Activated CD8-positive, alpha-beta T cell treated with anti-CD3 and anti-CD28 coated beads for 36 hours (primary cell): ENCODE data around the gene MUC12. TPM values are rescaled to one million over a fixed set of nuclear protein-coding genes. Genes with fewer than 3 reads are reported as not detected.
"Not testable (repeated sequence)": the region's sequence is repeated elsewhere in the genome, so short reads cannot be mapped to it uniquely, and the experiment has no call there.

Experiments used
- ATAC-seq: fragments of 200-7000 bp; cut with Tn5 transposase; one replicate; pipeline ENCODE4 v1.10.0; 2021; ENCODE audit warnings: mild to moderate bottlenecking, moderate library complexity
- CTCF ChIA-PET: fragments of 350-600 bp; sonication (Branson Sonifier 250); formaldehyde crosslinking; loops from one replicate; lab custom pipeline; 2021; ENCODE audit warnings: antibody characterized with exemption; lab: Charles Lee
- POLR2A ChIA-PET: fragments of 350-600 bp; sonication (Branson Sonifier 250); formaldehyde crosslinking; loops from one replicate; lab custom pipeline; 2021; ENCODE audit warnings: antibody characterized with exemption; lab: Charles Lee
- DNase-seq: peaks from one replicate; pipeline ENCODE4 v3.0.0-alpha.2; 2020
- H3K27ac Mint-ChIP-seq: one replicate; pipeline ENCODE4 v1.8.0; 2021; ENCODE audit warnings: mild to moderate bottlenecking, mixed read lengths
- H3K27me3 Mint-ChIP-seq: one replicate; pipeline ENCODE4 v1.8.0; 2021; ENCODE audit warnings: mixed read lengths
- H3K36me3 Mint-ChIP-seq: one replicate; pipeline ENCODE4 v1.8.0; 2021; ENCODE audit warnings: low read depth, mixed read lengths
- H3K4me1 Mint-ChIP-seq: one replicate; pipeline ENCODE4 v1.8.0; 2021; ENCODE audit warnings: low read depth, mixed read lengths
- H3K4me3 Mint-ChIP-seq: one replicate; pipeline ENCODE4 v1.8.0; 2021; ENCODE audit warnings: mild to moderate bottlenecking, moderate library complexity, mixed read lengths
- H3K9me3 Mint-ChIP-seq: one replicate; pipeline ENCODE4 v1.8.0; 2021; ENCODE audit warnings: mixed read lengths
- intact Hi-C: fragments of 100-400 bp; cut with micrococcal nuclease; formaldehyde crosslinking; loops from one replicate; pipeline ENCODE4 v1.10.0; 2022
- total RNA-seq, 2 experiments: library from RNA; stranded (reverse); gene quantifications; one replicate each; pipeline ENCODE4 v1.2.3, GENCODE V29; 2021
- TF ChIP-seq, protein P1 (sequence below): fragments of 200-600 bp; IDR thresholded peaks from one replicate; pipeline ENCODE4 v1.8.0; 2022; ENCODE audit warnings: antibody characterized with exemption, mild to moderate bottlenecking

Gene MUC12
- total RNA-seq, 2 experiments from 2014 or later: 0.54 TPM; not detected in 1

DNA sequence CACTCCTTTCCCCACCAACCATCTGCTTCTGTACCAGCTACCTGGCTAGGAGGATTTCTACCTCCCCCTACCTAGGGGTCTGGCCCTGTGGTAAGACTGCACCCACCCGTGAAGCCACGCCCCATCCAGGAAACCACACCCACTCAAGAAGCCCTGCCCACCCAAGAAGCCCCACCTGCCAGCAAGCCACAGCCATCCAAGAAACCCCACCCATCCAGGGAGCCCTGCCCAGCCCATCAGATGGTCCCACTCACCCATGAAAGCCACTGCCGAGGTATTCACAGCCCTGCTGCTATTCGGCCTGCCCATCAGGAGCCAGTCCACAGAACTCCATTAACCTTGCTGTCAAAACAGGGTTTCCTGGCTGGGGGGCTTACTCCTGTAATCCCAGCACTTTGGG is 35.6 kb upstream of the MUC12 start:
- H3K36me3 Mint-ChIP-seq: no peaks in the 10 kb centered on the region
- ChIA-PET POLR2A (no interaction called here), CTCF (no interaction called here)
- DNase-seq (no peak), ATAC-seq (no peak)
- TF ChIP-seq, protein P1, sequence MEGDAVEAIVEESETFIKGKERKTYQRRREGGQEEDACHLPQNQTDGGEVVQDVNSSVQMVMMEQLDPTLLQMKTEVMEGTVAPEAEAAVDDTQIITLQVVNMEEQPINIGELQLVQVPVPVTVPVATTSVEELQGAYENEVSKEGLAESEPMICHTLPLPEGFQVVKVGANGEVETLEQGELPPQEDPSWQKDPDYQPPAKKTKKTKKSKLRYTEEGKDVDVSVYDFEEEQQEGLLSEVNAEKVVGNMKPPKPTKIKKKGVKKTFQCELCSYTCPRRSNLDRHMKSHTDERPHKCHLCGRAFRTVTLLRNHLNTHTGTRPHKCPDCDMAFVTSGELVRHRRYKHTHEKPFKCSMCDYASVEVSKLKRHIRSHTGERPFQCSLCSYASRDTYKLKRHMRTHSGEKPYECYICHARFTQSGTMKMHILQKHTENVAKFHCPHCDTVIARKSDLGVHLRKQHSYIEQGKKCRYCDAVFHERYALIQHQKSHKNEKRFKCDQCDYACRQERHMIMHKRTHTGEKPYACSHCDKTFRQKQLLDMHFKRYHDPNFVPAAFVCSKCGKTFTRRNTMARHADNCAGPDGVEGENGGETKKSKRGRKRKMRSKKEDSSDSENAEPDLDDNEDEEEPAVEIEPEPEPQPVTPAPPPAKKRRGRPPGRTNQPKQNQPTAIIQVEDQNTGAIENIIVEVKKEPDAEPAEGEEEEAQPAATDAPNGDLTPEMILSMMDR: no peak
- H3K27ac Mint-ChIP-seq: no peak overlapping the region
- no peak overlapping the region for H3K4me3 Mint-ChIP-seq
- peaks cover 5% of the 10 kb centered on the region for H3K9me3 Mint-ChIP-seq
- peaks cover 8% of the 10 kb centered on the region for H3K27me3 Mint-ChIP-seq
- no peaks in the 10 kb centered on the region for H3K4me1 Mint-ChIP-seq
- intact Hi-C loops: no loop called here

DNA sequence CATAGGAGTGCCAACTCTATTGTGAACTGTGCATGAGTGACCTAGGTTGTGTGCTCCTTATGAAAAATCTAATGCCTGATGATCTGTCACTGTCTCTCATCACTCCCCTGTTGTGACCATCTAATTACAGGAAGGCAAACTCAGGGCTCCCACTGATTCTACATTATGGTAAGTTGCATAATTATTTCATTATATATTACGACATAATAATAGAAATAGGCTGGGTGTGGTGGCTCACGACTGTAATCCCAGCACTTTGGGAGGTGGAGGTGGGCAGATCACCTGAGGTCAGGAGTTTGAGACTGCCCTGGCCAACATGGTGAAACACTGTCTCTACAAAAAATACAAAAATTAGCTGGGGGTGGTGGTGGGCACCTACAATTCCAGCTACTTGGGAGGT is 34.0 kb upstream of the MUC12 start:
- DNase-seq, intact Hi-C loops, H3K4me1 Mint-ChIP-seq, H3K4me3 Mint-ChIP-seq, CTCF ChIA-PET, H3K36me3 Mint-ChIP-seq, ATAC-seq, POLR2A ChIA-PET, H3K27me3 Mint-ChIP-seq, H3K27ac Mint-ChIP-seq, H3K9me3 Mint-ChIP-seq: not testable (repeated sequence)

DNA sequence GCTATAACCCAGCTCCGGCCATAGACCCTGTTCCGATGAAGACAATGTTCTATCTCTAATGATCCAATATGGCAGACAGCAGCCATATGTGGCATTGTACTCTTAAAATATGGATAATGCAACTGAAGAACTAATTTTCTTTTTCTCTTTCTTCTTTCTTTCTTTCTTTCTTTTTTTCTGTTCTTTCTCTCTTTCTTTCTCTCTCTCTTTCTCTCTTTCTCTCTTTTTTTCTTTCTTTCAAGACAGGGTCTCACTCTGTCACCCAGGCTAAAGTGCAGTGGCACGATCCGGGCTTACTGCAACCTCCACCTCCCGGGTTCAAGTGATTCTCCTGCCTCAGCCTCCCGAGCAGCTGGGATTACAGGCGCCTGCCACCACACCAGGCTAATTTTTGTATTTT is 33.2 kb upstream of the MUC12 start:
- H3K4me3 Mint-ChIP-seq, H3K9me3 Mint-ChIP-seq, H3K36me3 Mint-ChIP-seq, H3K27me3 Mint-ChIP-seq, DNase-seq, intact Hi-C loops, H3K4me1 Mint-ChIP-seq, H3K27ac Mint-ChIP-seq, ATAC-seq, CTCF ChIA-PET, POLR2A ChIA-PET: not testable (repeated sequence)

DNA sequence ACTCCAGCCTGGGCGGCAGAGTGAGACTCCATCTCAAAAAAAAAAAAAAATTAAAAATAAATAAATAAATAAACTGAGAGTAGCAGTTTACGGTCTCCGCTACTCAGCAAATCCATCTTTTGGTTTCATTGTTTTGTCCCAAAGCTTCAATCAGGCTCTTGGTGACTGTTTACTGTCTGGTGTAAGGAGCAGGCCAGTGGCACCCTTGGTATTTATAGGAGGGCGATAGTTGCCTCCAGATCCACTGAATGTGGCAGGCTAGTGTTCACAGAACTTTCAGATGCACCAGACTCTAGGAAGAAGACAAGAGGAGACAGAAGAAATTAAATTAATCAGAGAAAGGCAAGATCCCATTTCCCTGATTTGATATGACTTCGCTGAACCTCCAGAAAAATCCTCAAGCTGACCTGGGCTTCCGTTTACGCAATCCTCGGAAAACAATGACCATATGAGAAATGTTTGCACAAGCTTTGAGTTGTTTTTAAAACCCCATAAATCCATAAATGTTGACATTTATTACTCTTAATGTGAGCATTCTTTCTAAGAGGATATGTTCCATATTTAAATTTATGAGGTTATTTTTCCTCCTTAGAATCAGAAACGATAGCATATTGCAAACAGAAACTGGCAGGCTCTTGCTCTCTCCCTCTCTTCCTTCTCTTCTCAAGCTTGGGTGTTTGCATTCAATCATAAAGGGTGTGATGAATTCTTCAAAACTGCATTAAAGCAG is 27.2 kb upstream of the MUC12 start:
- POLR2A ChIA-PET: no interaction called here

DNA sequence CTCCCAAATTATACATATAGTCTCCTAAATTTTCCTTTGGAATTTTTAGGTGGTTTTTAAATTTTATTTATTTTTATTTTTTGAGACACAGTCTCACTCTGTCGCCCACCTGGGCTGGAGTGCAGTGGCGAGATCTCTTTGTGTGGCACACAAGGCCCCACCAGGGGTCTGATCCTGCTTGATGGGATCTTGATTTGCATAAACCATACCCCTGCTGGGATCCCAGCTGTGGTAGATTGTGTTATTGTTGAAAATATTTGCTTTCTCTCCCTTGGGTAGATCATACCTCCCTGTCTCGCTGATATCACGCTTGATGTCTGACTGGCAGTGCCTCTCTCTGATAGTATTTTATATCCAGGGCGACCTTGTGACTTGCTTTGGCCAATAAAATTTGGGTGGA is 25.7 kb upstream of the MUC12 start:
- peaks cover 5% of the 10 kb centered on the region for H3K9me3 Mint-ChIP-seq
- H3K4me1 Mint-ChIP-seq: no peaks in the 10 kb centered on the region
- TF ChIP-seq, protein P1: no peak
- ATAC-seq: no peak
- H3K27me3 Mint-ChIP-seq: peaks cover 6% of the 10 kb centered on the region
- H3K27ac Mint-ChIP-seq: no peak overlapping the region
- no peak for DNase-seq
- H3K4me3 Mint-ChIP-seq: no peak overlapping the region
- intact Hi-C loops: no loop called here
- ChIA-PET POLR2A (no interaction called here), CTCF (interaction anchor here (1.2 kb wide), 1 partner anchor 49 kb away, joined by 3 read pairs; the partner anchor contains the start of gene ACHE)
- H3K36me3 Mint-ChIP-seq: no peaks in the 10 kb centered on the region

More for the DNA sequence above, 27.2 kb upstream of the MUC12 start:
- H3K27ac Mint-ChIP-seq: no peak overlapping the region
- no peaks in the 10 kb centered on the region for H3K36me3 Mint-ChIP-seq
- intact Hi-C loops: no loop called here
- peaks cover 5% of the 10 kb centered on the region for H3K9me3 Mint-ChIP-seq
- TF ChIP-seq, protein P1: no peak
- CTCF ChIA-PET: interaction anchor here (1.0 kb wide), 1 partner anchor 117 kb away, joined by 4 read pairs; no protein-coding TSS in a partner anchor
- no peaks in the 10 kb centered on the region for H3K4me1 Mint-ChIP-seq
- peaks cover 6% of the 10 kb centered on the region for H3K27me3 Mint-ChIP-seq
- H3K4me3 Mint-ChIP-seq: no peak overlapping the region
- no peak for ATAC-seq
- DNase-seq: no peak

DNA sequence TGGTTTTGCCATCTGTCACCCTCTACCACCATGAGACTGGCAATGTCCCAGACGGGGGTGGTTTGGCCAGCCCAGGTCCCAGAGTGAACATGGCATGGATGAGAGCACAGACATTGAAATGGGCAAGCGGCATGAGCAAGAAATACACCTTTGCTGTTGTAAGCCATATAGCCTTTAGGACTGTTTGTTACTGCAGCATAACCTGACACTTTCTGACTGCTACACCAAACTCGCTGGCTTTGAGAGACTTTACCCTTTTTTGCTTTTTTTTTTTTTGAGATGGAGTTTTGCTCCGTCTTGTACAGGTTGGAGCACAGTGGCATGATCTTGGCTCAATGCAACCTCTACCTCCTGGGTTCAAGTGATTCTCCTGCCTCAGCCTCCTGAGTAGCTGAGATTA is 25.2 kb upstream of the MUC12 start:
- Mint-ChIP-seq H3K4me1 (no peaks in the 10 kb centered on the region), H3K27me3 (peaks cover 9% of the 10 kb centered on the region), H3K9me3 (peaks cover 5% of the 10 kb centered on the region), H3K4me3 (no peak overlapping the region), H3K36me3 (no peaks in the 10 kb centered on the region), H3K27ac (no peak overlapping the region)
- DNase-seq (no peak), ATAC-seq (no peak)
- intact Hi-C loops: no loop called here
- TF ChIP-seq, protein P1: no peak
- ChIA-PET CTCF (interaction anchor here (1.2 kb wide), 1 partner anchor 49 kb away, joined by 3 read pairs; the partner anchor contains the start of gene ACHE), POLR2A (no interaction called here)
